AG08395 (cell line): ENCODE results near the gene KRTAP9-6.
A peak's percentile ranks its signal among the peaks of the same experiment; 100 is the strongest.
"Not testable (repeated sequence)": the region's sequence is repeated elsewhere in the genome, so short reads cannot be mapped to it uniquely, and the experiment has no call there.

ENCODE experiments used
- DNase-seq: peaks from one replicate; pipeline ENCODE4 v3.0.0; 2012; ENCODE audit warnings: mixed read lengths, low spot score

The KRTAP9-6 gene, protein sequence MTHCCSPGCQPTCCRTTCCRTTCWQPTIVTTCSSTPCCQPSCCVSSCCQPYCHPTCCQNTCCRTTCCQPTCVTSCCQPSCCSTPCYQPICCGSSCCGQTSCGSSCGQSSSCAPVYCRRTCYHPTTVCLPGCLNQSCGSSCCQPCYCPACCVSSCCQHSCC

GRCh38 chr17:41265078-41265477, at the start of gene KRTAP9-6:
Gene KRTAP9-6, plus strand, starts transcription at chr17:41265378. Its CDS starts 0 bp downstream, at chr17:41265378.
- peak; percentile 0 for DNase-seq

- no peak for DNase-seq
These were observed 49.5 kb upstream of the KRTAP9-6 start for GRCh38 chr17:41215681-41216080.

GRCh38 chr17:41223821-41224220, 41.4 kb upstream of the KRTAP9-6 start:
- DNase-seq, result no peak

- DNase-seq, result no peak
These were observed 39.1 kb upstream of the KRTAP9-6 start for GRCh38 chr17:41226051-41226450.

- DNase-seq, result not testable (repeated sequence)
These were observed 38.5 kb upstream of the KRTAP9-6 start, which contains the start of gene KRTAP9-2 for GRCh38 chr17:41226598-41227095. Gene KRTAP9-2, plus strand, starts transcription at chr17:41226648. Its CDS starts 7 bp downstream, at chr17:41226655.

GRCh38 chr17:41230094-41230493, 35.1 kb upstream of the KRTAP9-6 start:
- no peak for DNase-seq

- no peak for DNase-seq
These were observed 33.4 kb upstream of the KRTAP9-6 start for GRCh38 chr17:41231731-41232130.

GRCh38 chr17:41232399-41233105, 32.6 kb upstream of the KRTAP9-6 start, which contains the start of gene KRTAP9-3:
Gene KRTAP9-3, plus strand, starts transcription at chr17:41232449. Its CDS starts 53 bp downstream, at chr17:41232502.
- not testable (repeated sequence) for DNase-seq

GRCh38 chr17:41237116-41237515, 28.1 kb upstream of the KRTAP9-6 start:
- DNase-seq, result not testable (repeated sequence)

DNA sequence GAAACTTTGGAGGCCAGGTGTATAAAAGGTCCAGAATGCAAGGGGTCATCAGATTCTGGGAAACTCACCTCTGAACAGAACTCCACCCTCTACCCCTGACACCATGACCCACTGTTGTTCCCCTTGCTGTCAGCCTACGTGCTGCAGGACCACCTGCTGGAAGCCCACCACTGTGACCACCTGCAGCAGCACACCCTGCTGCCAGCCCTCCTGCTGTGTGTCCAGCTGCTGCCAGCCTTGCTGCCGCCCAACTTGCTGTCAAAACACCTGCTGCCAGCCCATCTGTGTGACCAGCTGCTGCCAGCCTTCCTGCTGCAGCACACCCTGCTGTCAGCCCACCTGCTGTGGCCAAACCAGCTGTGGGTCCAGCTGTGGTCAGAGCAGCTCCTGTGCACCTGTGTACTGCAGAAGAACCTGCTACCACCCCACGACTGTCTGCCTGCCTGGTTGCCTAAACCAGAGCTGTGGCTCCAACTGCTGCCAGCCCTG, 27.2 kb upstream of the KRTAP9-6 start, which contains the start of gene KRTAP9-8:
Gene KRTAP9-8 (plus strand): TSS at position 51 of the 489 bp plus-strand sequence. CDS start 53 bp downstream, at position 104.
- not testable (repeated sequence) for DNase-seq

- not testable (repeated sequence) for DNase-seq
These were observed 18.0 kb upstream of the KRTAP9-6 start for GRCh38 chr17:41246995-41247787.

DNA sequence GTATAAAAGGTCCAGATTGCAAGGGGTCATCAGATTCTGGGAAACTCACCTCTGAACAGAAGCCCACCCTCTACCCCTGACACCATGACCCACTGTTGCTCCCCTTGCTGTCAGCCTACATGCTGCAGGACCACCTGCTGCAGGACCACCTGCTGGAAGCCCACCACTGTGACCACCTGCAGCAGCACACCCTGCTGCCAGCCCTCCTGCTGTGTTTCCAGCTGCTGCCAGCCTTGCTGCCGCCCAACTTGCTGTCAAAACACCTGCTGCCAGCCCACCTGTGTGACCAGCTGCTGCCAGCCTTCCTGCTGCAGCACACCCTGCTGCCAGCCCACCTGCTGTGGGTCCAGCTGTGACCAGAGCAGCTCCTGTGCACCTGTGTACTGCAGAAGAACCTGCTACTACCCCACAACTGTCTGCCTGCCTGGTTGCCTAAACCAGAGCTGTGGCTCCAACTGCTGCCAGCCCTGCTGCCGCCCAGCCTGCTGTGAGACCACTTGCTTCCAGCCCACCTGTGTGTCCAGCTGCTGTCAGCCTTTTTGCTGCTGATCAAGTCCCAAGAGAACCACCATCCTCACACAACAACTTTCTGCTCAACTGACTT, 15.4 kb upstream of the KRTAP9-6 start, which contains the start of gene KRTAP9-4:
Gene KRTAP9-4 (plus strand): TSS at position 51 of the 604 bp plus-strand sequence. CDS start 34 bp downstream, at position 85.
- DNase-seq, result peak; percentile 0

GRCh38 chr17:41251261-41251660, 13.9 kb upstream of the KRTAP9-6 start:
- peak; percentile 1 for DNase-seq

DNA sequence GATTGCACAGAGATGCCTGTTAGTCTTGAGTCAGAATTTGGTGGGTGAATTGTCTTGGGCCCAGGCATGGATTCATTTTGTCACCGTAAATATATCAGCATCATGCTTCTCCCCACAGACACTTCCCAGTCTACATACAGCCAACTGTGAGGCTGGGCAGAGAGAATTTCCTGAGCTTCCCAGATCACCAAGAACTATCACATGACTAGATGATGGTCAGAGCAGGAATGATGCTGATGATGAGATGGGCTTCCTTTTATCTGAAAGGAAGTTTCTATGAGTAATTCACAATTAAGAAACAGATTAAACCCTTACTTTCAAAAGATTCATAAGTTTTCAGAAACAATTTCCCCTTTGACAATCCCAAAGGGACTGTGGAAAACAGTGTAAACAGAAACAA, 10.3 kb upstream of the KRTAP9-6 start:
- no peak for DNase-seq

- peak; percentile 1 for DNase-seq
These were observed 9.5 kb upstream of the KRTAP9-6 start, which contains the start of gene KRTAP9-9 for GRCh38 chr17:41255381-41256290. Gene KRTAP9-9, plus strand, starts transcription at chr17:41255384.

GRCh38 chr17:41256291-41256685, 8.9 kb upstream of the KRTAP9-6 start:
- peak; percentile 0 for DNase-seq

GRCh38 chr17:41258406-41258805, 6.8 kb upstream of the KRTAP9-6 start:
- DNase-seq, result no peak

- peak; percentile 0 for DNase-seq
These were observed 2.0 kb upstream of the KRTAP9-6 start for GRCh38 chr17:41263212-41263611.

DNA sequence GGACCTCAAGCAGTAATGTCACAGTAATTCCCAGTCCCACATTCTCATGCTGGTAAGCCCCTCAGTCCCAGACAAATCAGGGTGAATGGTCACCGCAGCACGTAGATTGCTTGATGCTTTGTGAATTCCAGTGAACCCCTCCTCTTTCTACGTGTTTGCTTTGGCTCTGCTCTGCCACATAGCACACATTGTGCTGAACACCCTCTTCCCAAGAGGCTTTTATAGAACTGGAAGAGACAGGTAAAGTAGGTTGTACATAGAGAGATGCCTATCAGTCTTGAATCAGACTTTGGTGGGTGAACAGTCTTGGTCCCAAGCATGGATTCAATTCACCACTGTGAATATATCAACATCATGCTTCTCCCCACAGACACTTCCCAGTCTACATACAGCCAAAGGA, 579 bp upstream of the KRTAP9-6 start:
- no peak for DNase-seq

DNA sequence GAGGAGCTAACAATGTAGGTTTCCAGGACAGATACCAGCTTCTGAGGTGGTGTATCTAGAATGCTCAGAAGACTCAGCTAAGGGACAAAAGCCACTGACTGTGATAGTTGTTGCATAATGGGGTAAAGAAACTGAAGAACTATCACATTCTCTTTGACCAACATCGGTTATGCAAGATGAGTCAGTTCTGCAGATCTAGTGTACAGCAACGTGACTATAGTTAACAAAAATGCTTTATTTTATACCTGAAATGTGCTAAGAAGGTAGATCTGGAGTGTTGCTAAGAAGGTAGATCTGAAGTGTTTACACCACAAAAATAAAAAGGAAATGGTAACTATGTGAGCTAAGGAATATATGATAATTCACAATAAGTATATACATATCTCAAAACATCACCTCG, 2.5 kb downstream of the KRTAP9-6 start:
- DNase-seq, result no peak
